Ishikawa (cell line): ENCODE data around the gene MAP7D1.

Experiments
- EGR1 ChIP-seq: IDR thresholded peaks from 2 replicates; pipeline ENCODE4 v1.6.1; 2012
- EP300 ChIP-seq: IDR thresholded peaks from 2 replicates; pipeline ENCODE4 v1.6.1; 2012; ENCODE audit warnings: borderline replicate concordance
- REST ChIP-seq: IDR thresholded peaks from 2 replicates; pipeline ENCODE4 v1.6.1; 2012; ENCODE audit warnings: low read depth, mild to moderate bottlenecking
- TAF1 ChIP-seq: IDR thresholded peaks from 2 replicates; pipeline ENCODE4 v1.6.1; 2012; ENCODE audit warnings: low read depth, mild to moderate bottlenecking
- ZBTB7A ChIP-seq: IDR thresholded peaks from 2 replicates; pipeline ENCODE4 v1.6.1; 2012; ENCODE audit warnings: low read depth

- TF ChIP-seq REST (no peak), ZBTB7A (no peak), EP300 (no peak), TAF1 (no peak), EGR1 (no peak)
These were observed 4.1 kb upstream of the MAP7D1 start for GRCh38 chr1:36151845-36152203.
